Gastrocnemius medialis (tissue), 4 donors: ENCODE measurements around the gene TLX2. TPM values are rescaled to one million over a fixed set of nuclear protein-coding genes. Genes with fewer than 3 reads are reported as not detected.

Experiments
- ATAC-seq, 2 donors: fragments of 150-250 bp; one replicate each; pipeline ENCODE4 v1.9.1; 2016
- DNase-seq, 2 donors: peaks; one replicate each; pipeline ENCODE4 v3.0.0-alpha.2; 2019
- H3K27ac ChIP-seq, 4 donors: fragments of 200-600 bp; sonication (generic); 1 replicate in 1 of 4; 2 replicates in 3 of 4; pipeline ENCODE4 v1.5.1; 2016 to 2018; ENCODE audit warnings: mild to moderate bottlenecking in 2 of 4, moderate library complexity in 1 of 4
- H3K27me3 ChIP-seq, 3 donors: fragments of 200-600 bp; sonication (generic) in 2 of 3; 1 replicate in 1 of 3; 2 replicates in 2 of 3; pipeline versions ENCODE4 v1.5.1 to v1.6.0; 2016 to 2019; ENCODE audit warnings: mild to moderate bottlenecking in 1 of 3, moderate library complexity in 1 of 3
- H3K36me3 ChIP-seq, 2 donors: fragments of 200-600 bp; sonication (generic) in 1 of 2; one replicate each; pipeline ENCODE4 v1.5.1; 2017 to 2018
- H3K4me1 ChIP-seq, 2 donors: fragments of 200-600 bp; sonication (generic) in 1 of 2; one replicate each; pipeline ENCODE4 v1.5.1; 2016 to 2017; ENCODE audit warnings: mild to moderate bottlenecking in 2 of 2
- H3K4me3 ChIP-seq, 4 donors: fragments of 200-600 bp; sonication (generic) in 3 of 4; 1 replicate in 1 of 4; 2 replicates in 3 of 4; pipeline ENCODE4 v1.5.1; 2016 to 2019; ENCODE audit warnings: mild to moderate bottlenecking in 2 of 4
- H3K9me3 ChIP-seq, 3 donors: fragments of 200-600 bp; sonication (generic) in 2 of 3; 1 replicate in 1 of 3; 2 replicates in 2 of 3; pipeline ENCODE4 v1.5.1; 2016 to 2019
- CTCF ChIP-seq, 5 experiments: fragments of 450-650 bp in 3 of 5; fragments of 200-600 bp in 2 of 5; sonication (generic) in 2 of 5; IDR thresholded peaks in 4 of 5; conservative IDR thresholded peaks in 1 of 5; 1 replicate in 4 of 5; 2 replicates in 1 of 5; pipeline ENCODE4 v1.5.1; 2016 to 2019; ENCODE audit warnings: antibody characterized with exemption in 5 of 5, mild to moderate bottlenecking in 3 of 5, moderate library complexity in 3 of 5
- POLR2A ChIP-seq, 2 donors: fragments of 450-650 bp; IDR thresholded peaks; one replicate each; pipeline ENCODE4 v1.6.1; 2017; ENCODE audit warnings: antibody characterized with exemption in 2 of 2, mild to moderate bottlenecking in 2 of 2, moderate library complexity in 2 of 2
- in situ Hi-C, 4 donors: fragments of 200-750 bp; cut with MboI; loops; one replicate each; pipeline versions ENCODE4 v1.15.0 to v1.8.0; 2017; ENCODE audit warnings: low sequenced_read_pairs in 4 of 4
- intact Hi-C: fragments of 100-400 bp; cut with DNase I; formaldehyde crosslinking; loops from one replicate; pipeline ENCODE4 v1.15.1; 2023; ENCODE audit warnings: low total_unique reads
- total RNA-seq, 4 donors: library from RNA; depleted of rRNA; stranded (reverse); fragments of >200 nt; gene quantifications; one replicate each; pipeline versions ENCODE4 v1.1.0 to v1.2.3, GENCODE V29; 2016

The TLX2 gene
- total RNA-seq, 4 donors from 2014 or later: not detected

GRCh38 chr2:74551942-74552913 lies 38.0 kb downstream of the TLX2 start:
- DNase-seq: no peak
- in situ Hi-C loops (no loop called here), intact Hi-C loops (no loop called here)
- H3K4me1 ChIP-seq: peaks cover 4 to 20% of the 10 kb centered on the region in 2 donors
- H3K36me3 ChIP-seq: no peaks in the 10 kb centered on the region
- TF ChIP-seq POLR2A (IDR thresholded peaks at IDR 0.05) (no peak), CTCF (IDR thresholded peaks at IDR 0.05 in 4 of 5, conservative IDR thresholded peaks at IDR 0.05 in 1 of 5) (no peak)
- no peaks in the 10 kb centered on the region for H3K9me3 ChIP-seq
- peaks cover 24 to 47% (median 46%) of the 10 kb centered on the region in 3 donors for H3K27me3 ChIP-seq
- ATAC-seq: no peak
- H3K4me3 ChIP-seq: no peak overlapping the region
- H3K27ac ChIP-seq: peak overlapping the region in 2 of 4 donors; percentile 76 to 78

DNA sequence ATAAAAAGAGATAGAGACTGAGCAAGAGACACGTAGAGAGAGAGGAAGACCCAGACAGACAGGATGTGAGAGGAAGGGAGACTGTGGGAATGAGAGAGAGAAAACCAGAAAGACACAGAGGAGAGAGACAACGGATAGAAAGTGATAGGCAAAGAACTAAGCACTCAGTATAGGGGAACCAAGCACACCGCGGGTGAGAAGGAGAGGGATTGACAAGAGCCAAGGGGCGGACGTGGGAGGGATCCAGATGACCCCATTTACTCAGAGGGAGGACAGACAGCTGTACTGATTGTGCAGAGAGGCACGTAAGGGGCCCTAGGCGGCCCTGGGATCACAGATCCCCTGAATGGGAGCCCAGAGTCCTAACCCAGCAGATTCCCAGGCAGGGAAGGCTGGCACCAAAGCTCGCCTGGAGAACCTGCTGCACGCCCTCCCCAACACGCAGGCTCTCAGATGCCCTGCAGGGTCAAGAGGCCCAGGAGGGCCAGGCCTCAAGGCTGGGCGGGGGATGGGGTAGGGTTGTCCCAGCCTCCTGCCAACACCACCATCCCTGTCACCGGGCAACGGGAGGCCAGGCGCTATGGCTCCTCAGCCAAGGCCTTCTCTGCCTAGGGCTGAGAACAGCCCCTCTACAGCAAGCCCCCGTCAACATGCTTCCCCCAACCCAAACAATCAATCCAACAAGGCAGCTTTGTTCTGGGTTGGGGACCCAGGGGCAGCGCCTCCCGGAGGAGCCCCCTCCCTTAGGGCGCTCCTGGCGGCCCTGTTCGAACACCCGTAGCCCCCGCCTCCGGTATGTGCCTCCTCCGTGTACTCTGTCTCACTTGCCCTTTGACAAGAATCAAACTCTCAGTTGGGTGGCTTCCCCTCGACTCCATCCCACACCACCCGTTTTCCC lies 38.9 kb downstream of the TLX2 start:
- Histone ChIP-seq H3K4me3 (peak overlapping the region; percentile 62 to 75 (median 72)), H3K9me3 (no peaks in the 10 kb centered on the region), H3K36me3 (no peaks in the 10 kb centered on the region), H3K4me1 (peaks cover 4 to 20% of the 10 kb centered on the region in 2 donors), H3K27me3 (peaks cover 24 to 47% (median 46%) of the 10 kb centered on the region in 3 donors), H3K27ac (peak overlapping the region; percentile 76 to 82 (median 77))
- TF ChIP-seq POLR2A (IDR thresholded peaks at IDR 0.05): no peak
- DNase-seq: no peak
- peak in 1 of 2 donors; percentile 13 for ATAC-seq
- intact Hi-C loops: no loop called here
- in situ Hi-C loops: no loop called here

- H3K4me1 ChIP-seq: peaks cover 0 to 13% of the 10 kb centered on the region in 2 donors
- DNase-seq (peak; percentile 59 to 62), ATAC-seq (peak; percentile 62 to 72)
- H3K27ac ChIP-seq: peak within 1 kb of the TSS; percentile 76 to 82 (median 77)
- peaks cover 22 to 46% (median 45%) of the 10 kb centered on the region in 3 donors for H3K27me3 ChIP-seq
- in situ Hi-C loops (no loop called here), intact Hi-C loops (no loop called here)
- TF ChIP-seq POLR2A (IDR thresholded peaks at IDR 0.05): peak in 1 of 2 donors; percentile 8
- no peak for TF ChIP-seq CTCF (IDR thresholded peaks at IDR 0.05 in 4 of 5, conservative IDR thresholded peaks at IDR 0.05 in 1 of 5)
- no peaks in the 10 kb centered on the region for H3K9me3 ChIP-seq
- no peaks in the 10 kb centered on the region for H3K36me3 ChIP-seq
- H3K4me3 ChIP-seq: peak within 1 kb of the TSS; percentile 62 to 75 (median 72)
Measured at GRCh38 chr2:74553892-74554819, 39.9 kb downstream of the TLX2 start, which contains the start of the genes DOK1 and LOXL3. Gene DOK1, plus strand, starts transcription at chr2:74554720. Its CDS starts 35 bp downstream, at chr2:74554755. Gene LOXL3, minus strand, starts transcription at chr2:74553942. Its CDS starts 1,308 bp downstream, at chr2:74552634.

- intact Hi-C loops (no loop called here), in situ Hi-C loops (no loop called here)
- peak overlapping the region; percentile 62 to 75 (median 72) for H3K4me3 ChIP-seq
- H3K9me3 ChIP-seq: no peaks in the 10 kb centered on the region
- peak overlapping the region; percentile 76 to 82 (median 77) for H3K27ac ChIP-seq
- H3K36me3 ChIP-seq: no peaks in the 10 kb centered on the region
- TF ChIP-seq POLR2A (IDR thresholded peaks at IDR 0.05) (no peak), CTCF (IDR thresholded peaks at IDR 0.05 in 4 of 5, conservative IDR thresholded peaks at IDR 0.05 in 1 of 5) (no peak)
- peaks cover 21 to 38% (median 37%) of the 10 kb centered on the region in 3 donors for H3K27me3 ChIP-seq
- peak; percentile 4 to 36 for ATAC-seq
- no peak for DNase-seq
- peaks cover 0 to 8% of the 10 kb centered on the region in 2 donors for H3K4me1 ChIP-seq
Measured at GRCh38 chr2:74554820-74555531, 40.7 kb downstream of the TLX2 start.
